ENCODE results near the gene PTGES. TPM values are rescaled to one million over a fixed set of nuclear protein-coding genes. Genes with fewer than 3 reads are reported as not detected.

The PTGES gene
- total RNA-seq, 1 donor from 2014 or later, result 2.9 TPM

GRCh38 chr9:129717991-129718390 is 34.9 kb downstream of the PTGES start:
- Histone ChIP-seq H3K9me3 (ENCODE audit: low read depth) (no peaks in the 10 kb centered on the region), H3K27ac (no peak overlapping the region), H3K4me2 (no peak overlapping the region), H3K9ac (no peak overlapping the region), H3K4me1 (peaks cover 7% of the 10 kb centered on the region), H2AFZ (replicated peaks) (no peak overlapping the region), H4K20me1 (ENCODE audit: low read depth) (no peaks in the 10 kb centered on the region), H3K79me2 (ENCODE audit: low read depth) (no peaks in the 10 kb centered on the region), H3K4me3 (no peak overlapping the region), H3K27me3 (no peaks in the 10 kb centered on the region), H3K36me3 (no peaks in the 10 kb centered on the region), H3F3A (ENCODE audit: low read depth) (peaks cover 5% of the 10 kb centered on the region)
- no peak for TF ChIP-seq EZH2phosphoT487 (IDR thresholded peaks at IDR 0.05)
- TF ChIP-seq EZH2 (IDR thresholded peaks at IDR 0.05), result no peak
- TF ChIP-seq, protein P1, sequence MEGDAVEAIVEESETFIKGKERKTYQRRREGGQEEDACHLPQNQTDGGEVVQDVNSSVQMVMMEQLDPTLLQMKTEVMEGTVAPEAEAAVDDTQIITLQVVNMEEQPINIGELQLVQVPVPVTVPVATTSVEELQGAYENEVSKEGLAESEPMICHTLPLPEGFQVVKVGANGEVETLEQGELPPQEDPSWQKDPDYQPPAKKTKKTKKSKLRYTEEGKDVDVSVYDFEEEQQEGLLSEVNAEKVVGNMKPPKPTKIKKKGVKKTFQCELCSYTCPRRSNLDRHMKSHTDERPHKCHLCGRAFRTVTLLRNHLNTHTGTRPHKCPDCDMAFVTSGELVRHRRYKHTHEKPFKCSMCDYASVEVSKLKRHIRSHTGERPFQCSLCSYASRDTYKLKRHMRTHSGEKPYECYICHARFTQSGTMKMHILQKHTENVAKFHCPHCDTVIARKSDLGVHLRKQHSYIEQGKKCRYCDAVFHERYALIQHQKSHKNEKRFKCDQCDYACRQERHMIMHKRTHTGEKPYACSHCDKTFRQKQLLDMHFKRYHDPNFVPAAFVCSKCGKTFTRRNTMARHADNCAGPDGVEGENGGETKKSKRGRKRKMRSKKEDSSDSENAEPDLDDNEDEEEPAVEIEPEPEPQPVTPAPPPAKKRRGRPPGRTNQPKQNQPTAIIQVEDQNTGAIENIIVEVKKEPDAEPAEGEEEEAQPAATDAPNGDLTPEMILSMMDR (IDR thresholded peaks at IDR 0.05), result no peak
- no peak for DNase-seq (ENCODE audit: low spot score)
- peaks cover 2% of the 10 kb centered on the region for H3K27me3 Mint-ChIP-seq (ENCODE audit: insufficient read depth, low read depth)
- peaks cover 2% of the 10 kb centered on the region for H3K4me1 Mint-ChIP-seq
- no peak overlapping the region for H3K27ac Mint-ChIP-seq
- no peaks in the 10 kb centered on the region for H3K9me3 Mint-ChIP-seq
- H3K36me3 Mint-ChIP-seq, result no peaks in the 10 kb centered on the region
- H3K4me3 Mint-ChIP-seq, result no peak overlapping the region

GRCh38 chr9:129716091-129716490 is 36.8 kb downstream of the PTGES start:
- no peak overlapping the region for H3K27ac Mint-ChIP-seq
- H3K36me3 Mint-ChIP-seq, result no peaks in the 10 kb centered on the region
- no peaks in the 10 kb centered on the region for H3K9me3 Mint-ChIP-seq

DNA sequence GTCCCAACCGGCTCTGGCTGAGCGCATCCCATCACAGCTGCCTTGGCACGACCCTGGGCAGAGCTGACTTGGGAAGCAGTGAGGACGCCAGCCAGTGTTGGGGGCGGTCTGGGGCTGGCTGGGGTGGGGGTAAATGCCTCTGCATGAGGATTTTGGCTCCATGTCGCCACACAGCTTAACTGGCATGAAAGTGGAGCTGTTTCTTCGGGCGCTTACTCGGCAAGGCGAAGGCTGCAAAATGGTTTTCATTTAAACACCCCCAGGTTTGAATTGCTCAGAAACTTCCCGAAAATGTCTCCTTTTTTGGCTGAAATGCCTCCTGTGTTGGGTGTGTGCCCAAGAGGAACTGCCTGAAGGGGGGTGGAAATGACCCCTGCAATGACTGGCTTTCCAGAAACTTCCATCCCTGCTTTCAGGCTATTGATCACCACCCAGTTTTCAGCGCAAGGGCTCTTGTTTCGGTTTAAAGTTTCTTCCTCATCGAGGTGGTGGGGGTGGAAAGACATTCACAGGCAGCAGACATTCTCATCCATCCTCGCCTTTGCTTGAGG is 38.3 kb downstream of the PTGES start:
- Histone ChIP-seq H3K79me2 (ENCODE audit: low read depth) (no peaks in the 10 kb centered on the region), H3K4me3 (no peak overlapping the region), H3K4me1 (peaks cover 28% of the 10 kb centered on the region), H3K9ac (no peak overlapping the region), H3K9me3 (ENCODE audit: low read depth) (no peaks in the 10 kb centered on the region), H3K27me3 (no peaks in the 10 kb centered on the region), H2AFZ (replicated peaks) (peak overlapping the region; percentile 57), H4K20me1 (ENCODE audit: low read depth) (no peaks in the 10 kb centered on the region), H3F3A (ENCODE audit: low read depth) (peaks cover 20% of the 10 kb centered on the region), H3K36me3 (no peaks in the 10 kb centered on the region), H3K4me2 (no peak overlapping the region), H3K27ac (no peak overlapping the region)
- DNase-seq (ENCODE audit: low spot score), result no peak
- TF ChIP-seq EZH2 (IDR thresholded peaks at IDR 0.05) (no peak), EZH2phosphoT487 (IDR thresholded peaks at IDR 0.05) (no peak)
- TF ChIP-seq, protein P1 (IDR thresholded peaks at IDR 0.05), result no peak
- H3K9me3 Mint-ChIP-seq, result no peaks in the 10 kb centered on the region
- peaks cover 4% of the 10 kb centered on the region for H3K27me3 Mint-ChIP-seq (ENCODE audit: insufficient read depth, low read depth)
- peaks cover 20% of the 10 kb centered on the region for H3K4me1 Mint-ChIP-seq
- no peak overlapping the region for H3K27ac Mint-ChIP-seq
- no peaks in the 10 kb centered on the region for H3K36me3 Mint-ChIP-seq
- H3K4me3 Mint-ChIP-seq, result no peak overlapping the region

More at GRCh38 chr9:129716091-129716490, 36.8 kb downstream of the PTGES start:
- Mint-ChIP-seq H3K27me3 (ENCODE audit: insufficient read depth, low read depth) (peaks cover 2% of the 10 kb centered on the region), H3K4me1 (peaks cover 15% of the 10 kb centered on the region), H3K4me3 (no peak overlapping the region)
- Histone ChIP-seq H3K27ac (no peak overlapping the region), H3K79me2 (ENCODE audit: low read depth) (no peaks in the 10 kb centered on the region), H3K36me3 (no peaks in the 10 kb centered on the region), H3F3A (ENCODE audit: low read depth) (peaks cover 20% of the 10 kb centered on the region), H3K4me3 (no peak overlapping the region), H2AFZ (replicated peaks) (no peak overlapping the region), H3K4me2 (no peak overlapping the region), H3K9ac (no peak overlapping the region), H3K4me1 (peaks cover 22% of the 10 kb centered on the region), H4K20me1 (ENCODE audit: low read depth) (no peaks in the 10 kb centered on the region), H3K27me3 (no peaks in the 10 kb centered on the region), H3K9me3 (ENCODE audit: low read depth) (no peaks in the 10 kb centered on the region)
- DNase-seq (ENCODE audit: low spot score), result no peak
- TF ChIP-seq, protein P1 (IDR thresholded peaks at IDR 0.05), result no peak
- TF ChIP-seq EZH2phosphoT487 (IDR thresholded peaks at IDR 0.05), result no peak
- no peak for TF ChIP-seq EZH2 (IDR thresholded peaks at IDR 0.05)
